ENCODE measurements around the gene AKT1. TPM values are rescaled to one million over a fixed set of nuclear protein-coding genes. Genes with fewer than 3 reads are reported as not detected.

Gene AKT1
- total and polyA plus RNA-seq, 12 donors = 95.7 to 152 (median 137) TPM

- H3K27ac ChIP-seq = no peak overlapping the region
- intact Hi-C loops (cut with DNase I) = no loop called here
- DNase-seq = no peak
- H3K36me3 ChIP-seq = peaks cover 0 to 73% (median 12%) of the 10 kb centered on the region in 9 donors
- ATAC-seq = no peak
- H3K4me3 ChIP-seq = no peak overlapping the region
- WGBS, 2 donors = 87% methylated on average over 29 of the region's 29 CpGs
- no peaks in the 10 kb centered on the region for H3K9me3 ChIP-seq
- peaks cover 14 to 35% (median 29%) of the 10 kb centered on the region in 9 donors for H3K4me1 ChIP-seq
- TF ChIP-seq CTCF (IDR thresholded peaks at IDR 0.05) = no peak
- no peaks in the 10 kb centered on the region for H3K27me3 ChIP-seq
Observed at GRCh38 chr14:104739546-104740516, 55.7 kb downstream of the AKT1 start.

GRCh38 chr14:104739026-104739425, 56.5 kb downstream of the AKT1 start:
- TF ChIP-seq CTCF (IDR thresholded peaks at IDR 0.05) = no peak
- no peaks in the 10 kb centered on the region for H3K27me3 ChIP-seq
- no peaks in the 10 kb centered on the region for H3K9me3 ChIP-seq
- no peak overlapping the region for H3K4me3 ChIP-seq
- peaks cover 0 to 65% (median 12%) of the 10 kb centered on the region in 9 donors for H3K36me3 ChIP-seq
- DNase-seq (no peak), ATAC-seq (no peak)
- WGBS, 2 donors = 95% methylated on average over 17 of the region's 17 CpGs
- intact Hi-C loops (cut with DNase I) = no loop called here
- peaks cover 22 to 43% (median 35%) of the 10 kb centered on the region in 9 donors for H3K4me1 ChIP-seq
- H3K27ac ChIP-seq = peak overlapping the region in 1 of 10 donors; percentile 5

GRCh38 chr14:104738375-104739019, 57.1 kb downstream of the AKT1 start:
- intact Hi-C loops (cut with DNase I) = no loop called here
- WGBS, 2 donors = 91 to 95% methylated on average over 18 of the region's 18 CpGs

More at GRCh38 chr14:104738375-104739019, 57.1 kb downstream of the AKT1 start:
- peaks cover 27 to 48% (median 41%) of the 10 kb centered on the region in 9 donors for H3K4me1 ChIP-seq
- ATAC-seq (no peak), DNase-seq (no peak)
- H3K27me3 ChIP-seq = no peaks in the 10 kb centered on the region
- peak overlapping the region in 2 of 10 donors; percentile 5 to 94 for H3K27ac ChIP-seq
- H3K36me3 ChIP-seq = peaks cover 0 to 60% (median 12%) of the 10 kb centered on the region in 9 donors
- no peak overlapping the region for H3K4me3 ChIP-seq
- no peak for TF ChIP-seq CTCF (IDR thresholded peaks at IDR 0.05)
- H3K9me3 ChIP-seq = no peaks in the 10 kb centered on the region

Data from heart right ventricle (tissue), 16 donors.